ENCODE results near the gene YTHDC1.

Gene YTHDC1

GRCh38 chr4:68399306-68399705 lies 49.4 kb upstream of the YTHDC1 start (continued):
- TF ChIP-seq ZFP41 (tag by site-specific recombination; IDR thresholded peaks at IDR 0.05; ENCODE audit: borderline replicate concordance) = no peak
- no peak for TF ChIP-seq ZNF837 (tag by site-specific recombination; IDR thresholded peaks at IDR 0.05)
- TF ChIP-seq KLF17 (tag by site-specific recombination; IDR thresholded peaks at IDR 0.05) = no peak
- TF ChIP-seq ZXDB (tag by site-specific recombination; IDR thresholded peaks at IDR 0.05) = no peak

DNA sequence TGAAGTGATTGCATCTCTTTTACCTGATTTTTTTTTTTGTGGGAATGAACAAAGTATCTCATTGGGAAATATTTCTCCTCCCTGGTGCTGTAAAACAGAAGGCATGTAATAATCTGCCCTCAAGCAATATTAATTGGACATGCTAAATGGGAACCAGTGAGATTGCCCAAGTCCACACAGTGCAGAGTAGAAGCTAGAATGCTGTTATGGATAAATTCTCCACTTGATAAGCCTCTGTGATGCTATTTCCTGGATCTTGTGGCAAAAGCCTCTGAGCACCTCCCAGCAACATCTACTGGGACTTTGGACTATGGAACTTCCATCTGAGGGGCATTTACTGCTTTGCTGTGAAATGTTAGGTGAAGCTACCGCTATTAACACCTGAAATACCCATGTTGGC lies 46.9 kb upstream of the YTHDC1 start:
- TF ChIP-seq KLF1 (tag by site-specific recombination; IDR thresholded peaks at IDR 0.05) (no peak), GLIS2 (tag by site-specific recombination; IDR thresholded peaks at IDR 0.05) (no peak), ZNF677 (tag by site-specific recombination; IDR thresholded peaks at IDR 0.05) (no peak), SCRT1 (tag by site-specific recombination; IDR thresholded peaks at IDR 0.05; ENCODE audit: borderline replicate concordance) (no peak)
- no peaks in the 10 kb centered on the region for H3K36me3 ChIP-seq (ENCODE audit: control insufficient read depth in 2 of 2, insufficient read depth in 1 of 2, low read length in 2 of 2)
- no peaks in the 10 kb centered on the region for H3K9me3 ChIP-seq (ENCODE audit: control insufficient read depth, insufficient read depth, low read depth, low read length)
- POLR2A ChIA-PET = no interaction called here
- no peak overlapping the region for H3K27ac ChIP-seq (ENCODE audit: extremely low read depth, low read depth, low read length)
- CTCF ChIA-PET = no interaction called here
- no peaks in the 10 kb centered on the region for H3K4me1 ChIP-seq (ENCODE audit: control insufficient read depth, insufficient read depth, low read length)
- H3K4me3 ChIP-seq (ENCODE audit: low read depth, low read length) = no peak overlapping the region

DNA sequence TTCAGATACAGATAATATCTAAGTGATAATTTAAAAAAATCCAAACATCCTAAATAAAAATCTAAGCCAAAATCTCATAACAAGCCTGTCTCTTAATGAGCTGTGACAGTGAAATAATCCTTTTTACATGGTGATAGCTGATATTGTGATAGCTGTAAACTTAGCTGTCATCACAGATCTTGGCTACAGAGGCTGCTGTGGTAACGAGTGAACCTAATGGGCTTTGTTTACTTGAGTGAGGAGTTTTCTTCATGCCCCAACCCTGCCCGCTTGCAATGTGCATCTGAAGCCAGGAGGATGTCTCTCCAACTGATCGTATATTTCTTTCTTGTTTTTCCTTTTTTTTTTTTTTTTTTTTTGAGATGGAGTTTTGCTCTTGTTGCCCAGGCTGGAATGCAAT lies 41.5 kb upstream of the YTHDC1 start:
- POLR2A ChIA-PET = no interaction called here
- Histone ChIP-seq H3K4me3 (ENCODE audit: low read depth, low read length) (no peak overlapping the region), H3K27ac (ENCODE audit: extremely low read depth, low read depth, low read length) (no peak overlapping the region), H3K9me3 (ENCODE audit: control insufficient read depth, insufficient read depth, low read depth, low read length) (no peaks in the 10 kb centered on the region), H3K36me3 (ENCODE audit: control insufficient read depth in 2 of 2, insufficient read depth in 1 of 2, low read length in 2 of 2) (no peaks in the 10 kb centered on the region), H3K4me1 (ENCODE audit: control insufficient read depth, insufficient read depth, low read length) (no peaks in the 10 kb centered on the region)
- TF ChIP-seq ZNF747 (tag by site-specific recombination; IDR thresholded peaks at IDR 0.05) (no peak), ZNF404 (tag by site-specific recombination; IDR thresholded peaks at IDR 0.05) (no peak), ZNF362 (tag by site-specific recombination; IDR thresholded peaks at IDR 0.05) (no peak), ZFP41 (tag by site-specific recombination; IDR thresholded peaks at IDR 0.05; ENCODE audit: borderline replicate concordance) (no peak), ZNF488 (tag by site-specific recombination; IDR thresholded peaks at IDR 0.05) (no peak), KLF7 (tag by site-specific recombination; IDR thresholded peaks at IDR 0.05; ENCODE audit: borderline replicate concordance) (no peak), ZNF548 (tag by site-specific recombination; IDR thresholded peaks at IDR 0.05) (no peak), HIC1 (tag by site-specific recombination; IDR thresholded peaks at IDR 0.05) (no peak), FEZF1 (tag by site-specific recombination; IDR thresholded peaks at IDR 0.05) (no peak), ZNF202 (tag by site-specific recombination; IDR thresholded peaks at IDR 0.05; ENCODE audit: borderline replicate concordance) (no peak), ZNF112 (tag by site-specific recombination; IDR thresholded peaks at IDR 0.05) (no peak), ZNF610 (tag by site-specific recombination; IDR thresholded peaks at IDR 0.05; ENCODE audit: borderline replicate concordance) (no peak), ZFHX2 (tag by site-specific recombination; conservative IDR thresholded peaks at IDR 0.05) (no peak), ZNF19 (tag by site-specific recombination; IDR thresholded peaks at IDR 0.05; ENCODE audit: low read depth) (no peak), ZXDB (tag by site-specific recombination; IDR thresholded peaks at IDR 0.05) (no peak)
- TF ChIP-seq, protein P1, sequence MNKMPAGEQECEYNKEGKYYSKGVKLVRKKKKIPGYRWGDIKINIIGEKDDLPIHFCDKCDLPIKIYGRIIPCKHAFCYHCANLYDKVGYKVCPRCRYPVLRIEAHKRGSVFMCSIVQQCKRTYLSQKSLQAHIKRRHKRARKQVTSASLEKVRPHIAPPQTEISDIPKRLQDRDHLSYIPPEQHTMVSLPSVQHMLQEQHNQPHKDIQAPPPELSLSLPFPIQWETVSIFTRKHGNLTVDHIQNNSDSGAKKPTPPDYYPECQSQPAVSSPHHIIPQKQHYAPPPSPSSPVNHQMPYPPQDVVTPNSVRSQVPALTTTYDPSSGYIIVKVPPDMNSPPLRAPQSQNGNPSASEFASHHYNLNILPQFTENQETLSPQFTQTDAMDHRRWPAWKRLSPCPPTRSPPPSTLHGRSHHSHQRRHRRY (tag by site-specific recombination; IDR thresholded peaks at IDR 0.05) = no peak
- TF ChIP-seq, protein P2, sequence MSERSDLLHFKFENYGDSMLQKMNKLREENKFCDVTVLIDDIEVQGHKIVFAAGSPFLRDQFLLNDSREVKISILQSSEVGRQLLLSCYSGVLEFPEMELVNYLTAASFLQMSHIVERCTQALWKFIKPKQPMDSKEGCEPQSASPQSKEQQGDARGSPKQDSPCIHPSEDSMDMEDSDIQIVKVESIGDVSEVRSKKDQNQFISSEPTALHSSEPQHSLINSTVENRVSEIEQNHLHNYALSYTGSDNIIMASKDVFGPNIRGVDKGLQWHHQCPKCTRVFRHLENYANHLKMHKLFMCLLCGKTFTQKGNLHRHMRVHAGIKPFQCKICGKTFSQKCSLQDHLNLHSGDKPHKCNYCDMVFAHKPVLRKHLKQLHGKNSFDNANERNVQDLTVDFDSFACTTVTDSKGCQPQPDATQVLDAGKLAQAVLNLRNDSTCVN (tag by site-specific recombination; optimal IDR thresholded peaks at IDR 0.05) = no peak
- CTCF ChIA-PET = no interaction called here
